Spleen (tissue), 11 donors: ENCODE data around the gene UQCR10. TPM values are rescaled to one million over a fixed set of nuclear protein-coding genes. Genes with fewer than 3 reads are reported as not detected.

Experiments used
- DNase-seq: peaks from one replicate; pipeline ENCODE4 v3.0.0-alpha.2; 2020
- H3K27ac ChIP-seq, 8 donors: fragments of 200-600 bp; sonication (generic) in 7 of 8; 1 replicate in 4 of 8; 2 replicates in 4 of 8; pipeline versions ENCODE4 v1.5.0 to v1.8.0; 2016 to 2021; ENCODE audit warnings: inconsistent platforms in 4 of 8, mild to moderate bottlenecking in 4 of 8, moderate library complexity in 1 of 8
- H3K27me3 ChIP-seq, 7 donors: fragments of 200-600 bp; sonication (generic) in 6 of 7; replicated peaks in 1 of 7; 1 replicate in 4 of 7; 2 replicates in 3 of 7; pipeline versions ENCODE4 v1.5.0 to v1.8.0; 2016 to 2021; ENCODE audit warnings: inconsistent platforms in 3 of 7, mild to moderate bottlenecking in 1 of 7
- H3K36me3 ChIP-seq, 6 donors: fragments of 200-600 bp; sonication (generic) in 5 of 6; 1 replicate in 4 of 6; 2 replicates in 2 of 6; pipeline versions ENCODE4 v1.5.0 to v1.8.0; 2016 to 2021; ENCODE audit warnings: inconsistent platforms in 2 of 6
- H3K4me1 ChIP-seq, 6 donors: fragments of 200-600 bp; sonication (generic) in 5 of 6; 1 replicate in 3 of 6; 2 replicates in 3 of 6; pipeline versions ENCODE4 v1.5.0 to v1.8.0; 2016 to 2021; ENCODE audit warnings: inconsistent platforms in 3 of 6
- H3K4me3 ChIP-seq, 8 donors: fragments of 200-600 bp; sonication (generic) in 7 of 8; 1 replicate in 4 of 8; 2 replicates in 4 of 8; pipeline versions ENCODE4 v1.5.0 to v1.8.0; 2016 to 2021; ENCODE audit warnings: inconsistent platforms in 4 of 8, mild to moderate bottlenecking in 4 of 8, moderate library complexity in 2 of 8
- H3K9me3 ChIP-seq, 8 donors: fragments of 200-600 bp; sonication (generic) in 7 of 8; 1 replicate in 4 of 8; 2 replicates in 4 of 8; pipeline versions ENCODE4 v1.5.0 to v1.8.0; 2016 to 2021; ENCODE audit warnings: inconsistent platforms in 4 of 8
- CTCF ChIP-seq, 11 experiments: fragments of 200-600 bp in 7 of 11; fragments of 450-650 bp in 4 of 11; sonication (generic) in 4 of 11; IDR thresholded peaks in 8 of 11; conservative IDR thresholded peaks in 3 of 11; 1 replicate in 7 of 11; 2 replicates in 4 of 11; pipeline versions ENCODE4 v1.4.0 to v1.8.0; 2016 to 2021; ENCODE audit warnings: antibody characterized with exemption in 11 of 11, inconsistent platforms in 4 of 11, mild to moderate bottlenecking in 1 of 11
- POLR2A ChIP-seq, 3 donors: fragments of 450-650 bp; IDR thresholded peaks; one replicate each; pipeline ENCODE4 v1.5.1; 2017; ENCODE audit warnings: antibody characterized with exemption in 3 of 3, mild to moderate bottlenecking in 1 of 3
- POLR2AphosphoS5 ChIP-seq, 3 donors: sonication (generic); formaldehyde crosslinking; IDR thresholded peaks; one replicate each; pipeline ENCODE4 v1.5.1; 2017; ENCODE audit warnings: antibody characterized with exemption in 3 of 3
- WGBS, 5 donors: extraction: QIAGEN DNeasy Blood & Tissue Kit in 3 of 5; methylation state at CpG; one replicate each; pipeline versions ENCODE4 v1.1.5 to v1.1.7; 2013 to 2018; 5-methylcytosine and 5-hydroxymethylcytosine counted together
- intact Hi-C: fragments of 100-400 bp; cut with DNase I; formaldehyde crosslinking; loops from one replicate; pipeline ENCODE4 v1.15.0; 2023; ENCODE audit warnings: low total_unique reads
- polyA plus RNA-seq, 3 donors: library from polyadenylated mRNA; stranded (reverse); fragments of 200-250 nt; gene quantifications; one replicate each; pipeline ENCODE4 v1.2.1, GENCODE V29; 2013
- small RNA-seq, 4 donors: library from RNA; depleted of rRNA; stranded (forward); fragments of <200 nt; gene quantifications; one replicate each; pipeline ENCODE3, GENCODE V24; 2016
- total RNA-seq, 7 donors: library from RNA; depleted of rRNA in 3 of 7; stranded (reverse); fragments of >200 nt in 3 of 7; fragmentation: NEBNext Ultra II Directional in 4 of 7; extraction: Animal tissue kit (Norgen Biotek cat#: 25700) in 4 of 7; gene quantifications; one replicate each; pipeline versions ENCODE4 v1.1.0 to v1.2.1, GENCODE V29; 2016 to 2021
- donor health status: healthy with polysubstance abuse.
- donor health status: DM: no; HTN: no; CAD: no; lungs with moderate emphysema.
- donor health status: DM: no; HTN: no; CAD: no.
- donor health status: Bipolar disorder and iron deficiency.
- donor health status: healthy.
- donor health status: DM: no; HTN: no; CAD: no.
- donor health status: DM: yes; HTN: yes; CAD: no.

UQCR10 gene
- total and polyA plus RNA-seq, 10 donors: 32.8 to 174 (median 59.3) TPM

GRCh38 chr22:29819501-29819900 lies 52.3 kb downstream of the UQCR10 start:
- no peak for DNase-seq
- intact Hi-C loops: no loop called here
- WGBS, 5 donors: 83 to 100% (median 97%) methylated on average over 2 of the region's 2 CpGs
- peaks cover 4 to 100% (median 91%) of the 10 kb centered on the region in 6 donors for H3K36me3 ChIP-seq
- no peak overlapping the region for H3K27ac ChIP-seq
- no peaks in the 10 kb centered on the region for H3K27me3 ChIP-seq
- H3K4me3 ChIP-seq: no peak overlapping the region
- peaks cover 0 to 22% (median 8%) of the 10 kb centered on the region in 6 donors for H3K4me1 ChIP-seq
- TF ChIP-seq POLR2AphosphoS5 (IDR thresholded peaks at IDR 0.05) (no peak), POLR2A (IDR thresholded peaks at IDR 0.05) (no peak), CTCF (IDR thresholded peaks at IDR 0.05 in 8 of 11, conservative IDR thresholded peaks at IDR 0.05 in 3 of 11) (no peak)
- H3K9me3 ChIP-seq: no peaks in the 10 kb centered on the region

Small RNAs within 50 kb of the gene (small RNA-seq; reads per million reads assigned to genes)
- 0 reads per million in 4 donors for gene RF00019

Other genes starting within 250 kb of the UQCR10 start
- 10 to 100 TPM; 30.8 to 55.5 (median 40.7) TPM for gene THOC5, start 213.6 kb upstream of the UQCR10 start, total RNA-seq
- 10 to 100 TPM; 14.4 to 21.1 (median 18.1) TPM for gene THOC5, start 213.6 kb upstream of the UQCR10 start, polyA plus RNA-seq
- gene NIPSNAP1, start 186.3 kb upstream of the UQCR10 start, total RNA-seq: 10 to 100 TPM; 15.5 to 28.0 (median 23.5) TPM
- 10 to 100 TPM; 18.6 to 27.7 (median 24.7) TPM for gene NIPSNAP1, start 186.3 kb upstream of the UQCR10 start, polyA plus RNA-seq
- 10 to 100 TPM; 21.5 to 42.9 (median 32.6) TPM for gene NF2, start 163.7 kb upstream of the UQCR10 start, total RNA-seq
- 1 to 10 TPM; 3.9 to 8.3 (median 4.4) TPM for gene NF2, start 163.7 kb upstream of the UQCR10 start, polyA plus RNA-seq
- gene CABP7, start 47.4 kb upstream of the UQCR10 start, total RNA-seq: under 1 TPM in 3 of 7 donors, not detected in 4; 0.15 to 0.37 (median 0.19) TPM
- under 1 TPM in 2 of 3 donors, not detected in 1; 0.04 to 0.06 TPM for gene CABP7, start 47.4 kb upstream of the UQCR10 start, polyA plus RNA-seq
- 10 to 100 TPM; 15.1 to 26.8 (median 18.7) TPM for gene ZMAT5, start 362 bp upstream of the UQCR10 start, total RNA-seq
- gene ZMAT5, start 362 bp upstream of the UQCR10 start, polyA plus RNA-seq: 10 to 100 TPM; 20.7 to 27.0 (median 23.4) TPM
- 10 to 100 TPM; 53.6 to 89.0 (median 68.6) TPM for gene ASCC2, start 70.9 kb downstream of the UQCR10 start, total RNA-seq
- 10 to 100 TPM; 34.1 to 47.3 (median 43.0) TPM for gene ASCC2, start 70.9 kb downstream of the UQCR10 start, polyA plus RNA-seq
- 100 to 1,000 TPM in 3 of 7 donors, 10 to 100 TPM in 4; 65.7 to 137 (median 87.9) TPM for gene MTMR3, start 115.8 kb downstream of the UQCR10 start, total RNA-seq
- gene MTMR3, start 115.8 kb downstream of the UQCR10 start, polyA plus RNA-seq: 10 to 100 TPM in 1 of 3 donors, 1 to 10 TPM in 2; 5.3 to 13.0 (median 6.7) TPM